GM12878 (cell line): ENCODE data around the gene AGAP1. TPM values are rescaled to one million over a fixed set of nuclear protein-coding genes. Genes with fewer than 3 reads are reported as not detected.

Source experiments
- ATAC-seq: fragments of 200-7000 bp; cut with Tn5 transposase; 3 replicates; pipeline ENCODE4 v1.9.1; 2020; ENCODE audit warnings: mild to moderate bottlenecking, moderate library complexity
- BruUV-seq: library from RNA; stranded (reverse); fragments of 400-500 nt; replicated peaks from 2 replicates; lab custom pipeline; 2021; lab: Mats Ljungman, UMichigan
- CTCF ChIA-PET: fragments of 300-600 bp; sonication (Branson Sonifier 250); formaldehyde crosslinking; extraction: SDS; loops from one replicate; lab custom pipeline; 2021; ENCODE audit warnings: inconsistent platforms; lab: Yijun Ruan, JAX
- POLR2A ChIA-PET: fragments of 350-600 bp; formaldehyde crosslinking; extraction: SDS; loops from one replicate; lab custom pipeline; 2021; ENCODE audit warnings: inconsistent platforms; lab: Charles Lee
- RAD21 ChIA-PET: fragments of 300-600 bp; sonication (Branson Sonifier 250); formaldehyde crosslinking; loops from one replicate; lab custom pipeline; 2023; ENCODE audit warnings: antibody characterized with exemption; ENCODE audit not compliant: unreplicated experiment; lab: Charles Lee
- SMC1A ChIA-PET: fragments of 300-600 bp; sonication (Branson Sonifier 250); formaldehyde crosslinking; loops from one replicate; lab custom pipeline; 2023; ENCODE audit not compliant: unreplicated experiment, uncharacterized antibody; lab: Charles Lee
- DNase-seq: peaks from one replicate; pipeline ENCODE4 v3.0.0-alpha.2; 2011; ENCODE audit warnings: low read depth, low spot score
- FAIRE-seq: peaks from 3 replicates; lab custom pipeline; 2011; peaks lifted over from hg19 to GRCh38; lab: Jason Lieb, UNC
- H2AFZ ChIP-seq: 2 replicates; pipeline ENCODE4 v1.6.0; 2011; ENCODE audit warnings: low read depth, low read length, control low read depth; ENCODE audit not compliant: control insufficient read depth
- H3K27ac ChIP-seq: 2 replicates; pipeline ENCODE4 v1.5.1; 2011; ENCODE audit warnings: control low read depth; ENCODE audit not compliant: control insufficient read depth, insufficient read depth
- H3K27me3 ChIP-seq, 2 experiments: replicated peaks in 1 of 2; 2 replicates each; pipeline versions ENCODE4 v1.6.0 to v1.6.1; 2011; ENCODE audit warnings: low read length in 1 of 2; ENCODE audit not compliant: control insufficient read depth in 2 of 2, insufficient read depth in 2 of 2
- H3K36me3 ChIP-seq, 2 experiments: 2 replicates each; pipeline ENCODE4 v1.5.1; 2011; ENCODE audit warnings: low read length in 1 of 2; ENCODE audit not compliant: control insufficient read depth in 2 of 2, insufficient read depth in 2 of 2
- H3K4me1 ChIP-seq: 2 replicates; pipeline ENCODE4 v1.6.1; 2011; ENCODE audit warnings: mild to moderate bottlenecking, low read length, moderate library complexity, mixed read lengths; ENCODE audit not compliant: control insufficient read depth, insufficient read depth
- H3K4me2 ChIP-seq: 2 replicates; pipeline ENCODE4 v1.6.0; 2011; ENCODE audit warnings: control low read depth; ENCODE audit not compliant: control insufficient read depth, insufficient read depth
- H3K4me3 ChIP-seq: fragments of 200-600 bp; sonication (generic); 2 replicates; pipeline ENCODE4 v1.5.1; 2016
- H3K79me2 ChIP-seq: 2 replicates; pipeline ENCODE4 v1.6.0; 2011; ENCODE audit warnings: low read length; ENCODE audit not compliant: control insufficient read depth, insufficient read depth
- H3K9ac ChIP-seq: 2 replicates; pipeline ENCODE4 v1.8.0; 2011; ENCODE audit warnings: low read length, control low read depth, mixed read lengths; ENCODE audit not compliant: control insufficient read depth, insufficient read depth
- H3K9me3 ChIP-seq: replicated peaks from 3 replicates; pipeline ENCODE4 v1.5.1; 2011; ENCODE audit warnings: mild to moderate bottlenecking, low read length; ENCODE audit not compliant: control insufficient read depth, insufficient read depth
- H4K20me1 ChIP-seq: 2 replicates; pipeline ENCODE4 v1.6.0; 2011; ENCODE audit not compliant: control insufficient read depth, insufficient read depth
- BHLHE40 ChIP-seq, 2 experiments: fragments of 450-650 bp in 1 of 2; IDR thresholded peaks; 2 replicates each; pipeline ENCODE4 v1.6.1; 2011 to 2017; ENCODE audit warnings: low read depth in 2 of 2, borderline replicate concordance in 1 of 2, improper control_type of control experiment in 1 of 2, low read length in 1 of 2, mild to moderate bottlenecking in 1 of 2
- CTCF ChIP-seq, 3 experiments: IDR thresholded peaks in 2 of 3; conservative IDR thresholded peaks in 1 of 3; 2 replicates each; pipeline ENCODE4 v1.5.1; 2011; ENCODE audit warnings: low read depth in 3 of 3, low read length in 3 of 3, mild to moderate bottlenecking in 3 of 3, control low read depth in 2 of 3, moderate library complexity in 2 of 3, inconsistent platforms in 1 of 3, mixed read lengths in 1 of 3; ENCODE audit not compliant: control insufficient read depth in 2 of 3, insufficient read depth in 1 of 3; ENCODE audit errors: extremely low read depth in 1 of 3
- E2F8 ChIP-seq: fragments of 450-650 bp; IDR thresholded peaks from 2 replicates; pipeline ENCODE4 v1.6.1; 2018; ENCODE audit warnings: mild to moderate bottlenecking, low read depth, moderate library complexity; ENCODE audit not compliant: partially characterized antibody
- EP300 ChIP-seq, 2 experiments: fragments of 150-350 bp in 1 of 2; IDR thresholded peaks; 2 replicates each; pipeline ENCODE4 v1.6.1; 2011 to 2012; ENCODE audit warnings: low read depth in 2 of 2, low read length in 2 of 2, borderline replicate concordance in 1 of 2, improper control_type of control experiment in 1 of 2, inconsistent platforms in 1 of 2; ENCODE audit not compliant: control insufficient read depth in 1 of 2
- ETV6 ChIP-seq, 2 experiments: fragments of 450-650 bp in 1 of 2; IDR thresholded peaks in 1 of 2; conservative IDR thresholded peaks in 1 of 2; 2 replicates each; pipeline ENCODE4 v1.6.1; 2014; ENCODE audit warnings: antibody characterized with exemption in 1 of 2, borderline replicate concordance in 1 of 2, low read depth in 1 of 2, mild to moderate bottlenecking in 1 of 2, moderate library complexity in 1 of 2
- EZH2 ChIP-seq: IDR thresholded peaks from 2 replicates; pipeline ENCODE4 v1.6.1; 2012; ENCODE audit warnings: low read depth, mild to moderate bottlenecking, control low read depth, inconsistent platforms, low read length, borderline replicate concordance; ENCODE audit not compliant: control insufficient read depth
- GATAD2B ChIP-seq: fragments of 450-650 bp; conservative IDR thresholded peaks from 2 replicates; pipeline ENCODE4 v1.6.1; 2017; ENCODE audit warnings: low read depth, mild to moderate bottlenecking, moderate library complexity
- KLF5 ChIP-seq: fragments of 450-650 bp; IDR thresholded peaks from 2 replicates; pipeline ENCODE4 v1.6.1; 2014; ENCODE audit warnings: mild to moderate bottlenecking; ENCODE audit not compliant: partially characterized antibody
- MTA2 ChIP-seq: fragments of 450-650 bp; IDR thresholded peaks from 2 replicates; pipeline ENCODE4 v1.6.1; 2016; ENCODE audit warnings: low read depth, mild to moderate bottlenecking, moderate library complexity
- NFIC ChIP-seq: IDR thresholded peaks from 2 replicates; pipeline ENCODE4 v1.6.1; 2012; ENCODE audit warnings: low read depth, mild to moderate bottlenecking, inconsistent platforms, low read length, moderate library complexity
- PAX5 ChIP-seq: IDR thresholded peaks from 2 replicates; pipeline ENCODE4 v1.6.1; 2011; ENCODE audit warnings: low read depth, low read length, borderline replicate concordance
- POLR2AphosphoS5 ChIP-seq: IDR thresholded peaks from 2 replicates; pipeline ENCODE4 v1.6.1; 2011; ENCODE audit warnings: mild to moderate bottlenecking, low read length, inconsistent platforms
- RB1 ChIP-seq: fragments of 450-650 bp; formaldehyde crosslinking; IDR thresholded peaks from 2 replicates; pipeline ENCODE4 v1.6.1; 2017; ENCODE audit warnings: mild to moderate bottlenecking, borderline replicate concordance
- SIX5 ChIP-seq: IDR thresholded peaks from 2 replicates; pipeline ENCODE4 v1.6.1; 2011; ENCODE audit warnings: mild to moderate bottlenecking, low read depth, low read length, moderate library complexity; ENCODE audit not compliant: severe bottlenecking
- TCF3 ChIP-seq: IDR thresholded peaks from 2 replicates; pipeline ENCODE4 v1.6.1; 2012; ENCODE audit warnings: low read depth, mild to moderate bottlenecking, low read length, borderline replicate concordance; ENCODE audit not compliant: insufficient read depth
- ZNF207 ChIP-seq: fragments of 450-650 bp; IDR thresholded peaks from 2 replicates; pipeline ENCODE4 v1.6.1; 2014; ENCODE audit warnings: antibody characterized with exemption, mild to moderate bottlenecking, borderline replicate concordance
- ZZZ3 ChIP-seq: IDR thresholded peaks from 2 replicates; pipeline ENCODE4 v1.6.1; 2011; ENCODE audit warnings: low read depth; ENCODE audit not compliant: control insufficient read depth, insufficient read length
- WGBS: methylation state at CpG from one replicate; pipeline ENCODE4 v1.1.6; 2016; ENCODE audit warnings: low lambda C conversion rate; ENCODE audit not compliant: insufficient replicate concordance, insufficient coverage; ENCODE audit errors: missing lambda C conversion rate; 5-methylcytosine and 5-hydroxymethylcytosine counted together
- in situ Hi-C: fragments of 300-500 bp; cut with MboI; formaldehyde crosslinking; loops from 9 replicates; pipeline ENCODE4 v1.14.3; 2018; ENCODE audit warnings: mixed read lengths
- intact Hi-C: fragments of 100-400 bp; cut with micrococcal nuclease; formaldehyde crosslinking; loops from one replicate; pipeline ENCODE4 v1.14.2; 2022; ENCODE audit not compliant: unreplicated experiment
- polyA plus RNA-seq, 11 experiments: library from polyadenylated mRNA; depleted of rRNA in 4 of 11; unstranded in 6 of 11; stranded (reverse) in 5 of 11; fragments of >200 nt; fragmentation: Nextera tagmentation in 4 of 11; fragmentation: Illumina TruSeq in 1 of 11; extraction: Ambion mirVana in 4 of 11; extraction: Trizol in 1 of 11; gene quantifications; 1 replicate in 1 of 11; 2 replicates in 10 of 11; pipeline versions ENCODE4 v1.2.1 to v1.2.3, GENCODE V29; 2011 to 2016; ENCODE audit warnings: inconsistent platforms in 2 of 11, missing spikeins in 2 of 11, low read depth in 1 of 11
- total RNA-seq, 4 experiments: library from RNA; depleted of rRNA in 3 of 4; stranded (reverse); fragments of >200 nt in 3 of 4; fragmentation: Illumina TruSeq in 1 of 4; extraction: Trizol in 1 of 4; gene quantifications; 2 replicates each; pipeline versions ENCODE4 v1.2.1 to v1.2.3, GENCODE V29; 2013 to 2021

Gene AGAP1
- total and polyA plus RNA-seq, 10 of the 15 experiments (the other 5 are each of a cell fraction or from before 2014, with no cell fraction given) = 0.05 to 0.15 (median 0.06) TPM; not detected in 7

GRCh38 chr2:235756491-235756890 lies 262.6 kb downstream of the AGAP1 start:
- WGBS = 2% methylated on average over 10 of the region's 10 CpGs
- ATAC-seq (no peak), FAIRE-seq (no peak), DNase-seq (no peak)
- BruUV-seq = no TSS peak
- Histone ChIP-seq H3K9ac (no peak overlapping the region), H3K79me2 (no peaks in the 10 kb centered on the region), H3K9me3 (no peaks in the 10 kb centered on the region), H3K27ac (no peak overlapping the region), H4K20me1 (no peaks in the 10 kb centered on the region; the same call in 1 of the 2 replicates), H2AFZ (no peak overlapping the region), H3K4me1 (no peaks in the 10 kb centered on the region), H3K4me3 (no peak overlapping the region), H3K27me3 (peaks cover 0 to 2% of the 10 kb centered on the region in 2 experiments; a peak in 2 of 4 replicates), H3K36me3 (no peaks in the 10 kb centered on the region), H3K4me2 (no peak overlapping the region)
- TF ChIP-seq SIX5 (no peak), ZNF207 (no peak), KLF5 (no peak), ZZZ3 (no peak), NFIC (no peak), ETV6 (conservative IDR thresholded peaks at IDR 0.05 in 1 of 2, IDR thresholded peaks at IDR 0.05 in 1 of 2; ENCODE audit: borderline replicate concordance in 1 of 2, low read depth in 1 of 2) (no peak), CTCF (IDR thresholded peaks at IDR 0.05 in 2 of 3, conservative IDR thresholded peaks at IDR 0.05 in 1 of 3; ENCODE audit: control insufficient read depth in 2 of 3, extremely low read depth in 1 of 3, insufficient read depth in 1 of 3, low read depth in 3 of 3, low read length in 3 of 3) (no peak), MTA2 (no peak), POLR2AphosphoS5 (no peak), RB1 (no peak), PAX5 (no peak), EP300 (IDR thresholded peaks at IDR 0.05; ENCODE audit: borderline replicate concordance in 1 of 2, control insufficient read depth in 1 of 2, low read depth in 2 of 2, low read length in 2 of 2) (no peak), E2F8 (no peak), TCF3 (no peak), BHLHE40 (IDR thresholded peaks at IDR 0.05; ENCODE audit: borderline replicate concordance in 1 of 2, low read depth in 2 of 2, low read length in 1 of 2) (no peak), GATAD2B (no peak), EZH2 (no peak)
- in situ Hi-C loops = no loop called here
- ChIA-PET CTCF (interaction anchor here (3.4 kb wide), 1 partner anchor 9 kb away, joined by 14 read pairs; no protein-coding TSS in a partner anchor), SMC1A (no interaction called here), POLR2A (no interaction called here), RAD21 (no interaction called here)
- intact Hi-C loops = no loop called here
